Colonic mucosa (tissue), 4 donors: ENCODE data around the gene ETV6. TPM values are rescaled to one million over a fixed set of nuclear protein-coding genes. Genes with fewer than 3 reads are reported as not detected.

ENCODE experiments used
- DNase-seq: peaks from one replicate; pipeline ENCODE4 v3.0.0-alpha.2; 2020
- H3K27ac ChIP-seq: fragments of 200-600 bp; one replicate; pipeline ENCODE4 v1.8.0; 2021
- H3K27me3 ChIP-seq: fragments of 200-600 bp; one replicate; pipeline ENCODE4 v1.8.0; 2021
- H3K36me3 ChIP-seq: fragments of 200-600 bp; one replicate; pipeline ENCODE4 v1.8.0; 2021
- H3K4me1 ChIP-seq: fragments of 200-600 bp; one replicate; pipeline ENCODE4 v1.8.0; 2021; ENCODE audit warnings: mild to moderate bottlenecking
- H3K4me3 ChIP-seq: fragments of 200-600 bp; one replicate; pipeline ENCODE4 v1.8.0; 2021
- H3K9ac ChIP-seq, 2 donors: one replicate each; pipeline ENCODE4 v1.7.0; 2013; ENCODE audit warnings: control low read depth in 2 of 2, low read depth in 2 of 2, low read length in 2 of 2
- H3K9me3 ChIP-seq: fragments of 200-600 bp; one replicate; pipeline ENCODE4 v1.8.0; 2021
- intact Hi-C: fragments of 100-400 bp; cut with DNase I; formaldehyde crosslinking; loops from one replicate; pipeline ENCODE4 v1.14.1; 2022
- total RNA-seq, 2 donors: library from RNA; stranded (reverse); fragmentation: NEBNext Ultra II Directional in 1 of 2; extraction: Animal tissue kit (Norgen Biotek cat#: 25700) in 1 of 2; gene quantifications; one replicate each; pipeline ENCODE4 v1.2.1, GENCODE V29; 2021
- TF ChIP-seq, protein P1 (sequence below): fragments of 200-600 bp; IDR thresholded peaks from one replicate; pipeline ENCODE4 v1.8.0; 2022; ENCODE audit warnings: antibody characterized with exemption, mild to moderate bottlenecking
- donor health status: healthy.
- donor health status: DM: no; HTN: no; CAD: no.
- donor health status: DM: no; HTN: no; CAD: no.

The ETV6 gene
- total RNA-seq, 2 donors from 2014 or later: 49.2 to 73.1 TPM

DNA sequence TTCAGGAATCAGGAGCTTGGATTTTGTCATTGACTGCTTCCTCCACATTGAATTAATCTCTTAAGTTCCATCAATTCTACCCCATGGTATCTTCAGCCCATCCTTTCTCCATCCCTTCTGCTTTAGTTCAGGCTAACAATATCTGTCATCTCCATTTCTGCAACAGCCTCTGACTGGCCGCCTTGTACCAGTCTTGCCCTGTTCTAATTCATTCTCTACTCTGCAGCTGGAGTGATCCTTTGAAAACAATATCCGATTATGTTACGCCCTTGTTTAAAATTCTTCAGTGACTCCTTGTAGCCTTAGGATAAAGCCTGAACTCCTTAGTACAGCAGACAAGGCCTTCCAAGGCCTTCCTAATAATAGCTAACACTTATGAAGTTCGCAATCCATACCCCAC lies 170.2 kb downstream of the ETV6 start:
- H3K27me3 ChIP-seq: no peaks in the 10 kb centered on the region
- no peak for DNase-seq
- intact Hi-C loops: no loop called here
- no peak overlapping the region for H3K9ac ChIP-seq
- H3K36me3 ChIP-seq: no peaks in the 10 kb centered on the region
- no peak overlapping the region for H3K27ac ChIP-seq
- H3K4me3 ChIP-seq: no peak overlapping the region
- peaks cover 7% of the 10 kb centered on the region for H3K4me1 ChIP-seq
- H3K9me3 ChIP-seq: no peaks in the 10 kb centered on the region
- TF ChIP-seq, protein P1, sequence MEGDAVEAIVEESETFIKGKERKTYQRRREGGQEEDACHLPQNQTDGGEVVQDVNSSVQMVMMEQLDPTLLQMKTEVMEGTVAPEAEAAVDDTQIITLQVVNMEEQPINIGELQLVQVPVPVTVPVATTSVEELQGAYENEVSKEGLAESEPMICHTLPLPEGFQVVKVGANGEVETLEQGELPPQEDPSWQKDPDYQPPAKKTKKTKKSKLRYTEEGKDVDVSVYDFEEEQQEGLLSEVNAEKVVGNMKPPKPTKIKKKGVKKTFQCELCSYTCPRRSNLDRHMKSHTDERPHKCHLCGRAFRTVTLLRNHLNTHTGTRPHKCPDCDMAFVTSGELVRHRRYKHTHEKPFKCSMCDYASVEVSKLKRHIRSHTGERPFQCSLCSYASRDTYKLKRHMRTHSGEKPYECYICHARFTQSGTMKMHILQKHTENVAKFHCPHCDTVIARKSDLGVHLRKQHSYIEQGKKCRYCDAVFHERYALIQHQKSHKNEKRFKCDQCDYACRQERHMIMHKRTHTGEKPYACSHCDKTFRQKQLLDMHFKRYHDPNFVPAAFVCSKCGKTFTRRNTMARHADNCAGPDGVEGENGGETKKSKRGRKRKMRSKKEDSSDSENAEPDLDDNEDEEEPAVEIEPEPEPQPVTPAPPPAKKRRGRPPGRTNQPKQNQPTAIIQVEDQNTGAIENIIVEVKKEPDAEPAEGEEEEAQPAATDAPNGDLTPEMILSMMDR: no peak

DNA sequence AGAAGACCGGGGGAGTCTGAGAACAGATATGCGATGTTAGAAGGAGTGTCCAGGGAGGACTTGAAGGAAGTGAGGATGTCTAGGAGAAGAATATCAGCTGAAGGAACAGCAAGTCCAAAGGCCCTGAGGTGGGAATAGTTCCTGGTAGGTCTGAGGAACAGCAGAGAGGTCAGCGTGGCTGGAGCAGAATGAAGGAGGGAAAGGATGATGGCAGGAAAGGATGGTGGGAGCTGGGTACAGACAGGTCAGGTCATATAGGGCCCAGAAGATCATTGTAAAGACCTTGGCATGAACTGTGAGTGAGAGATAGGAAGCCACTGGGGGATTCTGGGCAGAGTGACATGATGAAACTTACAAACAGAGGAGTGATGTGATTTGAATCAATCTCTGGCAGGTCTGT lies 171.0 kb downstream of the ETV6 start:
- Histone ChIP-seq H3K27ac (no peak overlapping the region), H3K4me1 (peaks cover 7% of the 10 kb centered on the region), H3K27me3 (no peaks in the 10 kb centered on the region), H3K4me3 (no peak overlapping the region), H3K9ac (no peak overlapping the region), H3K36me3 (no peaks in the 10 kb centered on the region), H3K9me3 (no peaks in the 10 kb centered on the region)
- TF ChIP-seq, protein P1: no peak
- intact Hi-C loops: no loop called here
- DNase-seq: no peak

DNA sequence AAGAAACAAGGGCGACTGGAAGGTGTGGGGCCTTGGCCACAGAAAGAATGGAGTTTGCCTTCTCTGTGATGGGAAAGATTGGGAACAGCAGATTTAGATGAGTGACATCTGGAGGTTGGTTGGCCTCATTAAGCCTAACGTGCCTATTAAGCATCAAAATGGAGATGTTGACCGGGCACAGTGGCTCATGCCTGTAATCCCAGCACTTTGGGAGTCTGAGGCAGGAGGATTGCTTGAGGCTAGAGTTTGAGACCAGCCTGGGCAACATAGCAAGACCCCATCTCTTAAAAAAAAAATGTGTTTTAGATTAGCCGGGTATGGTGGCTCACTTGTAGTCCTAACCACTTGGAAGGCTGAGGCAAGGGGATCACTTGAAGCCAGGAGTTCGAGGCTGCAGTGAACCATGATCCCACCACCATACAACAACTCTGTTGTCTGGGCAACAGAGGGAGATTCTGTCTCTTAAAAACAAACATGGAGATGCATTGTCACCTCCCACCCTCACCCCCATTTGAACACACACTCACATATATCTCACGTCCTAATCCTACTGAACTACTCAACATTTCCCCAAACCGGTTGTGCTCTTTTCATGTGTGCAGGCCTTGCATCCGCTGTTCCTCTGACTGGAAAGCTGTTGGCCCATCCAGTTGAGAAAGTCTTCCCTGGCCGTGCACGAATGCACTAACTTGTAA lies 172.1 kb downstream of the ETV6 start:
- TF ChIP-seq, protein P1: no peak
- H3K36me3 ChIP-seq: no peaks in the 10 kb centered on the region
- H3K9me3 ChIP-seq: no peaks in the 10 kb centered on the region
- H3K9ac ChIP-seq: no peak overlapping the region
- no peak for DNase-seq
- H3K27me3 ChIP-seq: no peaks in the 10 kb centered on the region
- H3K27ac ChIP-seq: peak overlapping the region; percentile 44
- peaks cover 7% of the 10 kb centered on the region for H3K4me1 ChIP-seq
- intact Hi-C loops: no loop called here
- no peak overlapping the region for H3K4me3 ChIP-seq

DNA sequence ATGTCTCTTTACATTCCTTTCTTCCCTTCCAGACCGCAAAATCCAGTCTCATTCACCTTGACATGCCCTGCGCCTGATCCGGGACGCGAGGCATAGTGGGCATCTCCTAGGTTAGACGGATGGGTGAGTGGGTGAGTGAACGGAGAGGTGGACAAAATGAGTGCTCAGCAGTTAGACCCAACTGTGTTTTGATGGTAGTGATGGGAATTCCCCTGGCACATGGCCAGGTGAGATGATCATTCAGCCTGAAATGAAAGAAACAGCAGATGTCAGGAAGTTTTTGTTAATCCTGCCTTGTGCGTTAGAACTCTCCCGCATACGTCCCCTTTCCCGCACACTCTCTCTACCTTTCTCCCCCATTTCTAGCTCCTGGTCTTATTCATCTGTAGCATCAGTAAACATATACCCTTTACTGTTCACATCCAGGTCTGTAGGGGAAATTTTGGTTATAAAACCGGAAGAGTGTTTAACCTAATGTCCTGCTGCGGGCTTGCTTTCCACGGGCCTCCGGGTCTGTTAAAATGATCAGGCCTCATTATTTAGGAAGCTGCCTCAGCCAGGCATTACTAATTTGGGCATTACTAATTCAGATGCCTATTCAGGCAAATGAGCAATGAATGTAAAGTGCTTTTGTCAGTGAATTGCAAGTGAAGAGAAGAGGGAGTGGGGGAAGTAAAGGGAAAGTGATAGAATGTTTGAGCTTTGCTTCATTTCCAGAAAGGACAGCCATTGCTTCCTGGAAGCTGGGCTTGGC lies 172.8 kb downstream of the ETV6 start:
- Histone ChIP-seq H3K4me3 (no peak overlapping the region), H3K9ac (no peak overlapping the region), H3K27ac (peak overlapping the region; percentile 44), H3K36me3 (no peaks in the 10 kb centered on the region), H3K4me1 (peaks cover 7% of the 10 kb centered on the region), H3K9me3 (no peaks in the 10 kb centered on the region), H3K27me3 (no peaks in the 10 kb centered on the region)
- no peak for DNase-seq
- TF ChIP-seq, protein P1: no peak
- intact Hi-C loops: no loop called here

DNA sequence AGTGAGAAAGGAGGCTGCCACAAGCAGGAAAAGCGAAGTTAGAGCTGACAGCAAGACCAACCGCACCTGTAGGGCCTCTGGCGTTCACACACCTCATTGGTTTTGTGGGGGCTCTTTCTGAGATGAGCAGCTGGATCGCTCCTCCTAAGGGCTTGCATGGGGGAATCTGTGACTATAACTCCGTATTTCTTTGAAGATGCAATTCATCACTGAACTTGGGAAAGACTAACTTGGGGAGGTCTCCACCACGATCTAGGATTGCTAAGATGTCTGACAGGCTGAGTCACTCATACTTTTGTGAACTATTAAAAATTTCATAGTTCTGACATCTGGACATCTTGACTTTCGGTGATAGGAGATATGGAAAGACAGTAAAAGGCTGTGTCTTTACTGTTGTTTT lies 173.6 kb downstream of the ETV6 start:
- H3K4me1 ChIP-seq: peaks cover 7% of the 10 kb centered on the region
- peak overlapping the region; percentile 44 for H3K27ac ChIP-seq
- TF ChIP-seq, protein P1: no peak
- no peaks in the 10 kb centered on the region for H3K36me3 ChIP-seq
- H3K4me3 ChIP-seq: no peak overlapping the region
- H3K27me3 ChIP-seq: no peaks in the 10 kb centered on the region
- intact Hi-C loops: no loop called here
- no peak for DNase-seq
- no peaks in the 10 kb centered on the region for H3K9me3 ChIP-seq
- H3K9ac ChIP-seq: no peak overlapping the region
